ENCODE data around the gene RBMS1. TPM values are rescaled to one million over a fixed set of nuclear protein-coding genes. Genes with fewer than 3 reads are reported as not detected.

RBMS1 gene
- total RNA-seq, 1 experiment from 2014 or later = 77.5 TPM

DNA sequence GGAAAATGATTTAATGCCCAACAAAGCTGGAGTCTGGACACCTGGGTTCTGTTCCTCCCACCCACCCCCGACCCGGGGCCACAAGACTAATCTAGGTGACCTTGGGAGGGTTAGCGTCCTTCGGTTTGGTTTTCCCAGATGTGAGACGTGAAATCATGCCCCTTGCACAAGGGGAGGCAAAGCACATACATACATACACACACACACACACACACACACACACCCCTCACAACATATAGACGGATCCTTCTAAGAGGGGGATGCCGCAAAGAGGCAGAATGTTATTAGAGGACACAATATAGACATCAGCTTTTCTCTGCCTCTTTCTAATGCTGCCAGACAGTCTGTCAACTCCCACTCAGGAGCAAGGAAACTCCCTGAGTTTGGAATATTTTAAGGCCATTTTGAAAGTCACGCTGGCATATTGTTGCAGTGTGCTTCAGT is 616 bp upstream of the RBMS1 start:
- Histone ChIP-seq H3T11ph (ENCODE audit: low read length) (no peak overlapping the region), H4K8ac (replicated peaks; ENCODE audit: insufficient read length, low read depth, low read length) (no peak overlapping the region), H4K20me1 (ENCODE audit: control insufficient read depth, insufficient read depth, insufficient read length) (no peaks in the 10 kb centered on the region), H3K9me3 (ENCODE audit: control insufficient read depth, low read depth, low read length) (no peaks in the 10 kb centered on the region), H3K27me3 (ENCODE audit: insufficient read depth, low read length) (no peaks in the 10 kb centered on the region), H2AFZ (ENCODE audit: low read length) (no peak overlapping the region), H2AK5ac (ENCODE audit: insufficient read length, low read length) (no peak overlapping the region), H3K23ac (ENCODE audit: insufficient read length, low read depth, low read length) (no peak overlapping the region), H3K27ac (ENCODE audit: insufficient read length, low read depth, low read length) (no peak overlapping the region), H3K56ac (ENCODE audit: insufficient read length, low read depth, low read length) (no peak overlapping the region), H3K23me2 (ENCODE audit: insufficient read length, low read depth, low read length, poor library complexity, severe bottlenecking) (peaks cover 10% of the 10 kb centered on the region), H3K79me1 (ENCODE audit: insufficient read depth, low read depth, low read length, poor library complexity, severe bottlenecking) (no peaks in the 10 kb centered on the region), H2BK20ac (ENCODE audit: low read depth, low read length, poor library complexity, severe bottlenecking) (no peak overlapping the region), H3K79me2 (ENCODE audit: insufficient read depth, low read length) (peaks cover 4% of the 10 kb centered on the region; the same call in 1 of the 2 replicates), H4K5ac (ENCODE audit: insufficient read length, low read depth, low read length) (no peak overlapping the region), H3K18ac (ENCODE audit: insufficient read length, low read depth, low read length) (peak overlapping the region; percentile 24), H3K14ac (ENCODE audit: insufficient read depth, low read length) (no peak overlapping the region), H3K9ac (ENCODE audit: extremely low read depth, insufficient read length, low read length) (peak overlapping the region; percentile 6), H2BK5ac (ENCODE audit: insufficient read length, low read length) (no peak overlapping the region), H3K4me1 (ENCODE audit: insufficient read depth, low read length) (no peaks in the 10 kb centered on the region), H2BK15ac (ENCODE audit: low read depth, low read length) (no peak overlapping the region), H4K91ac (ENCODE audit: insufficient read length, low read depth, low read length) (no peak overlapping the region), H3K4ac (ENCODE audit: low read depth, low read length) (no peak overlapping the region), H2BK12ac (ENCODE audit: insufficient read length, low read depth, low read length) (no peak overlapping the region), H3K4me2 (ENCODE audit: insufficient read depth, insufficient read length, low read length) (peak overlapping the region; percentile 74), H2BK120ac (ENCODE audit: low read depth, low read length, poor library complexity, severe bottlenecking) (no peak overlapping the region)
- no CpG with 5 or more reads among the region's 8 CpGs for WGBS (ENCODE audit: extremely low coverage, insufficient read length, low lambda C conversion rate)
- peaks cover 22 to 25% of the 10 kb centered on the region in 2 experiments for H3K4me1 Mint-ChIP-seq
- H3K36me3 Mint-ChIP-seq (ENCODE audit: insufficient read depth in 1 of 3, low read depth in 3 of 3) = no peaks in the 10 kb centered on the region
- H3K9me3 Mint-ChIP-seq = no peaks in the 10 kb centered on the region
- H3K27me3 Mint-ChIP-seq (ENCODE audit: low read depth) = no peaks in the 10 kb centered on the region; the same call in 1 of the 2 replicates
- no peak for DNase-seq
- TF ChIP-seq, protein P1, sequence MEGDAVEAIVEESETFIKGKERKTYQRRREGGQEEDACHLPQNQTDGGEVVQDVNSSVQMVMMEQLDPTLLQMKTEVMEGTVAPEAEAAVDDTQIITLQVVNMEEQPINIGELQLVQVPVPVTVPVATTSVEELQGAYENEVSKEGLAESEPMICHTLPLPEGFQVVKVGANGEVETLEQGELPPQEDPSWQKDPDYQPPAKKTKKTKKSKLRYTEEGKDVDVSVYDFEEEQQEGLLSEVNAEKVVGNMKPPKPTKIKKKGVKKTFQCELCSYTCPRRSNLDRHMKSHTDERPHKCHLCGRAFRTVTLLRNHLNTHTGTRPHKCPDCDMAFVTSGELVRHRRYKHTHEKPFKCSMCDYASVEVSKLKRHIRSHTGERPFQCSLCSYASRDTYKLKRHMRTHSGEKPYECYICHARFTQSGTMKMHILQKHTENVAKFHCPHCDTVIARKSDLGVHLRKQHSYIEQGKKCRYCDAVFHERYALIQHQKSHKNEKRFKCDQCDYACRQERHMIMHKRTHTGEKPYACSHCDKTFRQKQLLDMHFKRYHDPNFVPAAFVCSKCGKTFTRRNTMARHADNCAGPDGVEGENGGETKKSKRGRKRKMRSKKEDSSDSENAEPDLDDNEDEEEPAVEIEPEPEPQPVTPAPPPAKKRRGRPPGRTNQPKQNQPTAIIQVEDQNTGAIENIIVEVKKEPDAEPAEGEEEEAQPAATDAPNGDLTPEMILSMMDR (conservative IDR thresholded peaks at IDR 0.05) = no peak
- peak overlapping the region; percentile 84 to 88 for H3K4me3 Mint-ChIP-seq
- peak overlapping the region in 1 of 3 experiments; percentile 67; a peak in 1 of 7 replicates for H3K27ac Mint-ChIP-seq

All from H9 (cell line).